Germinal center (tissue), 1 donor: ENCODE data around the gene CASP10.
"Not testable (repeated sequence)": the region's sequence is repeated elsewhere in the genome, so short reads cannot be mapped to it uniquely, and the experiment has no call there.

Source experiments
- DNase-seq: peaks from one replicate; pipeline ENCODE4 v3.0.0; 2012; ENCODE audit warnings: mixed read lengths, low spot score

CASP10 gene

DNA sequence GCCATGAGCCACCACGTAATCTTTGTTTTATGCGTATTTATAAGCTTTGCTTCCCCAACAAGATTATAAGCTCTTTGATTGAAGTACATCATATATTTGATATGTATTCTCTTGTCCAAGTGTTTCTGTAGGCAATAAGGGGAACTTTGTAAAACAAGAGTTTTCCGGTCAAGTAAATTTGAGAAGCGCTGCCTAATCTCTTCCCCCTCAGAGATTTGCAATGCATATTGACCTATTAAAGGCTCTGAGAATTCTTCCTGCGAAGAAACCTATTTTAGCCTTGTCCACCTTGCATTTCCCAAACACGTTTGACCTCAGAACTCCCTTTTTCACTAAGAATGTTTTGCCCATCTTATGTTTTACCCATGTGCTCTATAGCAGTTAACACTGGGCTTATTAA, 26.9 kb upstream of the CASP10 start:
- no peak for DNase-seq

DNA sequence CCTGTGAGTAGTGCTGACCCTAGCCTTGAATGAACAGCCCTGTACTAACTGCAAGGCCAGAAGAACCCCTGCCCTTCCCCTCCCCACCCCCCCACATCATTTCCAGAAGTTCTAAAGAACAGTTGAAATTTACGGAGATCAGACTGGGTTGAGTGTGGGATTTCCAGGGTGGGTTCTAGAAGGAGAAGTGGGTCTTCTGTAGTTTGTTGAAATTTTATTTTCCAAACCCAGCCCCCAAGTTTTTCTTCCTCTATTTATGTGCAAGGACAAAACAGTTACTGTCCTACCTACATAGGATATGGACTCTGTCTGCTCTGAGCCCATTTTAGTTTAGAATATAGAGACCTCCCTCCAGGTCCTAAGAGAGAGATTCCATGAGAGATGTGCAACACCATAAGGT, 26.3 kb upstream of the CASP10 start:
- no peak for DNase-seq

DNA sequence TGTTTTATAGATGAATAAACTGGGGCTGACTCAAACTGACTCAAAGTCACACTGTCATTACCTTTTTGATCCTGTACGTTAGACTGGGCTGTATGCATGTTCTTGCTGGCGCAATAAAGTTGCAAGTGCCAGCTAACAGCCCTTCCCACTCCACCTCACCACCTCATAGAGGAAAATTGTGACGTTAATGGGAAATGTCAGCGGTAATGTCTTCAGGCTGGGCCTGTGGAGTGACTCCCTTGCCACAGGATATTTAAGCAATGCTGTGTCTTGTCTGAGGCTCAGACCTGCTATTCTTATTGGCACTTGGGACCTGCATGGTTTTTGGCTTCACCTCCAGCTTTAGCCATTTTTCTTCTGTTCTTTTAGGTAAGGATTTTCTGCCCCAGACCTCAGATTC, 25.2 kb upstream of the CASP10 start:
- DNase-seq, result no peak

DNA sequence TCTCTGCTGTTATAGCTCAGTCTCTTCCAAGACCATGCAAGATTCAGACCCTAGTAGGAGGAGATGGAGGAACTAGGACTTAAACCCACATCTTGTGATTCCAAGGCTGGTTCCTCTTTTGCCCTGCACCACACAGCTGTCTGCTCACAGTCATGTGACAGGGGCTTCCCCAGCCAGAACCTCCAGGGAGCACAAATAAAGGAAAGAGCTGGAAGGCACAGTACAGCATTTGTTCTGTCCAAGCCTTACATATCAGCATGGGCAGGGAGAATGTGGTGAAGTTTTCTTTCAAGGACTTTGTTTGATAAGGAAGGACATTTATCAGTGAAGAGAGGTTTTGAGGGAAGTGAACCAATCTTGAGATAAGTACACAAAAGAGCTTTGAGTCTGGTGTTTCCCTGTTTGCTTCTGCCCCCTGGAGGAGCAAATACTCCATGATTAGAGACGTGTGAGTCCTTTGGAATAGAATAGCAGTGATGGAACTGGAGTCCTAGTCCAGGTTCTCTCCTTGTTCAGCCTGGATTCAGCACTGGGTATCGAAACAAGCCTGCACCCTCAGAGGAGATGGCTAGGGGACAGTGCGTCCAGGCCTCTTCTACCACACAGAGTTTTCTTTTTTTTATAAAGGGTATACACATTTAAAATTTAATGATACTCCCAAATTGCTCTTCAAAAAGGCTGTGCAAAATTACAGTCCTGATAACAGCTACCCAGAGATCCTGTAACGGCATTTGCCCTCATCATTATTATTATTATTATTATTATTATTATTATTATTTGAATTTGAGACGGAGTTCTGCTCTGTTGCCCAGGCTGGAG, 24.6 kb upstream of the CASP10 start:
- peak; percentile 83 for DNase-seq

DNA sequence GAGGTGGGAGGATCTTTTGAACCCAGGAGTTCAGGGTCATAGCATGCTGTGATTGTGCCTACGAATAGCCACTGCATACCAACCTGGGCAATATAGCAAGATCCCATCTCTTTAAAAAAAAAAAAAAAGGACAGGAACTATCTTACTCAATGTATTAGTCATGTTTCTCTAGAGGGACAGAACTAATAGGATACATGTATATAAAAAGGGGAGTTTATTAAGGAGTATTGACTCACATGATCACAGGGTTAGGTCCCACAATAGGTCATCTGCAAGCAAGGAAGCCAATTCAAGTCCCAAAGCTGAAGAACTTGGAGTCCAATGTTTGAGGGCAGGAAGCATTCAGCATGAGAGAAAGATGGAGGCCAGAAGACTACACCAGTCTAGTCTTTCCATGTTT, 18.8 kb upstream of the CASP10 start:
- DNase-seq, result no peak

DNA sequence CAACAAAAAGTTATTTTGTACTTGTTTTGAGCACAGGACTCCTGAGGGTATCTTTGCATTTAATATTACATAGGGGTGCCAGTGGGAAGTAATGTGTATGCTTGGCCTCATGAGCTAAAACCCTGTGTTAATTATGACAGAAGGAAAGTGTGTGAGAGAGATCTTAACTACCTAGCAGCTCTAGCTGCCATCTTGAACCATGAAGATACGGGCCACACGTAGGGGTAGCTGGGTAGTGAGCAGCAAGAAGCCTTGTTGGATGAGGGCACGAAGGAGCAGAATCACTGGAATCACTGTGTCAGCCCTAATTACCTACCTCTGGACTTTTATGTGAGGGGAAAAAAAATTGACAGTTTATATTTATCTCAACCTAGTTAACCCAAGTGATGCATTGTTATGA, 15.4 kb upstream of the CASP10 start:
- DNase-seq, result no peak

DNA sequence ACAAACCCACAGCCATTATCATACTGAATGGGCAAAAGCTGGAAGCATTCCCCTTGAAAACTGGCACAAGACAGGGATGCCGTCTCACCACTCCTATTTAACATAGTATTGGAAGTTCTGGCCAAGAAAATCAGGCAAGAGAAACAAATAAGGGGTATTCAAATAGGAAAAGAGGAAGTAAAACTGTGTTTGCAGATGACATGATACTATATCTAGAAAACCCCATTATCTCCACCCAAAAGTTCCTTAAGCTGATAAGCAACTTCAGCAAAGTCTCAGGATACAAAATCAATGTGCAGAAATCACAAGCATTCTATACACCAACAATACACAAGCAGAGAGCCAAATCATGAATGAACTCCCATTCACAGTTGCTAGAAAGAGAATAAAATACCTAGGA, 14.4 kb upstream of the CASP10 start:
- DNase-seq, result not testable (repeated sequence)

DNA sequence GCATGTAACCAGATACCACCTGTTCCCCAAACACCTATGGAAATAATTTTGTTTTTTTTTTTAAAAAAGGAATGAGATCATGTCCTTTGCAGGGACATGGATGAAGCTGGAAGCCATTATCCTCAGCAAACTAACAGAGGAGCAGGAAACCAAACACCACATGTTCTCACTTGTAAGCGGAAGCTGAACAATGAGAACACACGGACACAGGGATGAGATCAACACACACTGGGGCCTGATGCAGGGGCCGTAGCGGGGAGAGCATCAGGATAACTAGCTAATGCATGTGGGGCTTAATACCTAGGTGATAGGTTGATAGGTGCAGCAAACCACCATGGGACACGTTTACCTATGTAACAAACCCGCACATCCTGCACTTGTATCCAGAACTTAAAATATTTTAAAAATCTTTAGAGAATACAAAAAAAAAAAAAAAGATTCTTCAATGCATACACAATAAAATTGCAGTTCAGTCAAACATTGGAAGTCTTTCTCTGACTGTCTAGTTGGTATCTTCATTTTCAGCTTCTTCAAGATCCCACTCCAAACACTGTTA, 11.6 kb upstream of the CASP10 start:
- DNase-seq, result no peak

DNA sequence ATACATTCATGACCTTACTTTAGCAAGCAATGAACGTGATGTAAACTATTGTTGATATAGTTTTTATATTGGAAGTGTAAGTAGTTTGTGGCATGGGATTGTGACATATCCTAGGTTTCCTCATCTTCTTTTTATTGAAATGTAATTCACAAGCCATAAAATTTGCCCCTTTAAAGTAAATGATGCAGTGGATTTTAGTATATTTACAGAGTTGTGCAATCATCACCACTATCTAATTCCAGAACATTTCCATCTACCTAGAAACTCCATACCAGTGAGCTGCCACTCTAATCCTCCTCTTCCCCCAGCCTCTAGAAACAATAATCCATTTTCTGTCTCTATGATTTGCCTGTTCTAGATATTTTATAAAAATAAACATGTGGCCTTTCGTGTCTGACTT, 10.7 kb upstream of the CASP10 start:
- no peak for DNase-seq

DNA sequence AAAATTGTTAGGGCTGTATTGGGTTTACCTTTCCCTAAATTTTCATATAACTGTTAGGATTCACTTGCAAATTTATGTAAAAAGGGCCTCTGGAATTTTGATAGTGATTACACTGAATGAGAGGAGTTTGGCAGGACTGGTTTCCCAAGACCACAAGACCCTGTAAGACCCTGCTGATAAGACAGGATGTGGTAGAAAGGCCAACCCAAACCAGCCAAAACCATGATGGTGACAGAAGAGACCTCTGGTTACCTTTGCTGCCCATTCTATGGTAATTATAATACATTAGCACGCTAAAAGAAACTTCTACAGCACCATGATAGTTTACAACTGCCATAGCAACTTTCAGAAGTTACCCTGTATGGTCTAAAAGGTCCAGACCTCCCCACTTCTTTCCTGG, 8.3 kb upstream of the CASP10 start:
- no peak for DNase-seq

DNA sequence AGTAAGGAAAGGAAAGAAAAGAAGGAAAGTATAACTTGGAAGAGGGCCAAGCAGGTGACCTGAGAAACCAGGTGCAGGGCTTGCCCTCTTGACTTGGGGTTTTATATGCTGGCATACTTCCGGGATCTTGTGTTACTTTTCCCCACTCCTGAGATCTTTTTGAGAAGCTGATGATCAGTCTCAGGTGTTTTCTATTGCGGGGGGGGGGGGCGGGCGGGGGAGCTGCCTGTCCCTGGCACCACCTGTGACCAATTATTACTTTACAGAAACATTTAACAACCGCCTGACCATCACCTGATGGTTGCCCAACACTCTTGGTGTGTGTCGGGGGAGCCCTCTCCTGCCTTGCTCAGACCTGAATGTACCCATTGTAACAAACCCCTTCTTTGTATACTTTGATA, 6.9 kb upstream of the CASP10 start:
- no peak for DNase-seq

DNA sequence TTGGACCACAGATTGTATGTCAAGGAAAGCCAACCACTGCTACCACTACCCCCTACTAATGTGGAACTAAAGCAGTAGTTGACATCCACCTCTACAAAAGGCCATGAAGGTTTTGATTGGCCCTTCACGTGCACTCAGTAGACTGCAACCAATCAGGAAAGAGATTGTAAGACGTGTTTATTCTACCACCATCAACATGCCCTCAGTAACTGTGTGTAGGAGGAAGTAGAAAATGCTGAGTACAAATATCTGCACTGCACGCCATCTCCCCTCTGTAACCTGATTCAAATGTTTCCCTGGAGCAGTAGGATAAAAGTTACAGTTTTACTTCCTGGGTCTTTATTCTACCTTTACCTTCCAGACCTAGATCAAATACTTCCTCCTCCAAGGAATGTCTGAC, 2.9 kb upstream of the CASP10 start:
- no peak for DNase-seq

DNA sequence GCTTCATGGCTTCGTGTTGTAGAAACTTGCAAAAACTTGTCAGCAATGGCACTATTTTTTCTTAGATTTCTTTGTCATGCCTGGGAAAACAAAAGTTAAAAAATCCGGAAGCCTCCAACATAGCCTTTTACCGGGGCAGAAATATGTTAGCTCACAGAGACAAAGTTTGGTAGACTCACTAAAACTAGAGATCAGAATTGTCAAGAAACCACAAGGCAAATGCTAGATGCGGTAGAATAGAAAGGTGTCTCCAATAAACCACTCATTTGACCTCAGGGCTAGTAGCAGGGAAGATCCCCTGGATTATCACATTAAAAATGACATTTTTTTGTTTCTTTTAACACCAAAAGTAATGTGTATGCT, 405 bp downstream of the CASP10 start:
- no peak for DNase-seq

DNA sequence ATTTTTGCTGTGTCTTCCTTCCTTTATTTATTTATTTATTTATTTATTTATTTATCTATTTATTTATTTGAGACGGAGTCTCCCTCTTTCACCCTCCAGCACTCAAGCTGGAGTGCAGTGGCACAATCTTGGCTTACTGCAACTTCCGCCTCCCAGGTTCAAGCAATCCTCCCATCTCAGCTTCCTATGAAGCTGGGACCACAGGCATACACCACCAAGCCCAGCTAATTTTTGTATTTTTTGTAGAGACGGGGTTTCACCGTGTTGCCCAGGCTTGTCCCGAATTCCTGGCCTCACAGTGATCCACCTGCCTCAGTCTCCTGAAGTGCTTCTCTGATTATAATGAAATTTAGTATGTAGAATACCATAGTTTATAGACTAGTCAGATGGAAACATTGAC, 894 bp downstream of the CASP10 start:
- DNase-seq, result not testable (repeated sequence)

DNA sequence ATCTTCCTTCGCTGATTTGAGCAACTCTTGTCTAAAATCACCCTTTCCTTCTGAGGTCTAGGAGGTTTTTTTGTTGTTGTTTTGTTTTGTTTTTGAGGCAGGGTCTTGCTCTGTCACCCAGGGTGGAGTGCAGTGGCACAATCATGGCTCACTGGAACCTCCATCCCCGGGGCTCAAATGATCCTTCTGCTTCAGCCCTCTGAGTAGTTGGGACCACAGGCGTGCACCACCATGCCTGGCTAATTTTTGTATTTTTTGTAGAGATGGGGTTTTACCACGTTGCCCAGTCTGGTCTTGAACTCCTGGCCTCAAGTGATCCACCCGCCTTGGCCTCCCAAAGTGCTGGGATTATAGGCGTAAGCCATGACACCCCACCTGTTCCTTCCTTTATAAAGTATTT, 1.3 kb downstream of the CASP10 start:
- not testable (repeated sequence) for DNase-seq

DNA sequence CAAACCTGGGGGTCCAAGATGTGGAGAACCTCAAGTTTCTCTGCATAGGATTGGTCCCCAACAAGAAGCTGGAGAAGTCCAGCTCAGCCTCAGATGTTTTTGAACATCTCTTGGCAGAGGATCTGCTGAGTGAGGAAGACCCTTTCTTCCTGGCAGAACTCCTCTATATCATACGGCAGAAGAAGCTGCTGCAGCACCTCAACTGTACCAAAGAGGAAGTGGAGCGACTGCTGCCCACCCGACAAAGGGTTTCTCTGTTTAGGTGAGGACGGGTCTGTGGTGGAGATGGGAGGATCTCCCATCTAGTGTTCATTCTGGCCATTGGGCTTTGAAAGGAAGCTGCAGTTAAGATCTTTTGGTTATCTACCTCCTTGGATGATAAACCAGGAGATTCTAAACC, 2.9 kb downstream of the CASP10 start:
- DNase-seq, result no peak

DNA sequence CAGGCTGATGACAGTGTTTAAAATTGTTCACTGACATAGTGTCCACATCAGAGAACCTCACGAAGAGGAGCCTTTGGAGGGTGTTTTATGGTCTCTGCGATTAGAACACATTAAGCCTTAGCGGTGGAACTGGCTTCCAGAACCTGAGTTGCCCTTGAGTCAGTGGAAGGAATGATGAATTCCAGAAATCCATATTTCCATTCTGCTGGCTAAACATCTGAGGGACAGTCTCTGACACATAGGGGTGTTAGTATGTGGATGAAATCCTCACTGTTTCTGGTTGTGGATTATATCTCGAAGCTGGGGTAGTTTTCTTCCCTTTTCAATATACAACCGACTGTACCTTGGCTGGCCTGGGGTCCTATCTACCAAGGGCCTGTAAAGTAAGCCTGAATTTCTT, 4.0 kb downstream of the CASP10 start:
- no peak for DNase-seq

DNA sequence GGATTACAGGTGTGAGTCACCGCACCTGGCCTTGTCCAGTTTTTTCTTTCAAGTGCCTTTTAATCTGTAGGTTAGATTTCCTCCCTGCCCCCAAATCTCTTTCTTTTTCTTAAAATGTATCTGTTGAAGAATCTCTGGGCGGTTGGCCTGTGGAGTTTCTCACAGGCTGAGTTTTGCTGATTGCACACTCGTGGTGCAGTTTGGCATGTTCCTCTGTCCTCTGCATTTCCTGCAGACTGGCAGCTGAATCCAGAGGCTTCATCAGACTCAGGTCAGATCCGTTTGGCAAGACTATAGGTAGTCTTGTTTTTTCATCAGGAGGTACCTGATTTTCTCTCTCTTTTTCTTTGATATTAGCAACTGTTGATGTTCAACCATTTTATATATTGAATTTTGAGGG, 5.5 kb downstream of the CASP10 start:
- DNase-seq, result no peak

DNA sequence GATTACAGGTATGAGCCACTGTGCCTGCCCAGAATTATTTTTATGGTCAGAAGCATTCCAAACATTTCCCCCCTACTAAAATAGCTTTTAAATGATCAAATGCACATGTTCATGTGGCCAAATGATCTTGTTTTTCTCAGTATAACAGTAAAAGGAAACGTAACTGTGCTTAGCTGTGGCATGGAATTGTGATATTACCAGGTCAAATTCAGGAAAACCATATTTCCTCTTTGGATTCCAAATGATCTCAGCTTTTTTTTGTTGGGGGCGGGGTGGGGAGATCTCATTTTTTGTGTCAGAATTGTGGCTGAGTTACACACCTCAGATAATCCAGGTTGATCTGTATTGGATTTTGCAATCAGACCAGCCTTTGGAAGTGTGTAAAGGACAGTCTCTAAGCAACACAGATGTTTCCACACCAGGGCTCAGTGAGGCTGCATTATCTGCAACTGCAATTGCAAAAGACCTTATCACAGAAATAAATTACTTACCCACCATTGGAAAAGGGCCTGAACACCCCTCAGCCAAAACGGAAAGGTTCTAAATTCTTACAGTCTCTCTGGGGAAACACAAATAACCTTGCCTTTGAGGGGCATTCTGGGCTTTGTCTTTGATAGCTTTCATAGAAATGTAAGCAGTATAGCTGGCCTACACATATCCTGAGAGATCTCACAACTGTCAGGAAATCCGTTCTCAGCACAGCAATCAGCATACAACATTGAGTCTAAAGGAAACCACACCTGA, 8.4 kb downstream of the CASP10 start:
- DNase-seq, result no peak

DNA sequence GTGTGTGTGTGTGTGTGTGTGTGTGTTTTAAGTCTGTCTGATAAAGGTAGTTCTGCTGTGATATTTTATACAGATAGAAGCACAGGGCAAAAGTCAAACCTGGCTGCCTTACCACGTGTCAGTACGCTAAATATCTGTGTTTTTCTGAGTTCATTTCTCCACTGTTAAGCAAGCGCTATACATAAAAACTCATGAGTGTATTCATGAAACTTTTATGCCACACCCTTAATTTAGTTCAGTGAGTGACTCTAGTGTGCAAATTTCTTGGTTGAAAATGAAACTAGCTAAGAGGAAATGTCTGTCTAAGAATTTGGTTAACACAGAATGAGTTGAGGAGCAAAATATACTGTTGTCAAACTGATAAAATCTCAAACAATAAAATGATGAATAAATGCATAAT, 11.2 kb downstream of the CASP10 start:
- DNase-seq, result peak; percentile 65

DNA sequence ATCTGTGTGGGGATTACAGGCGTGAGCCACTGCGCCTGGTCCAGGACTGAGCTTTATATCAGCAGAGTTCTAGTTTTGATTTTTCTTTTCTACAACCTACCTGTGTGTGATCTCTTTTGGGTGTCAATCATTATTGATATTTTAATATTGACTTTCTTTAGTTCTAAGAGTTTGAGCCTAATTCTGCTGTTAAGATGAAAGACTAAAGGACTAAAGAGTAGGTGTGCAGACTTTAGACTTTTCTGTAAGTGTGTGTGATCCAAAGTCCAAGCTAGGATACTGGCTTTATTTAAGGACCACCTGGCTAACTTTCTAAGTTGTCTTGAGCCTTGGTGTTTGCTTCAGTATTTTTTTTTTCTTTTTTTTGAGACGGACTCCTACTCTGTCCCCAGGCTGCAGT, 12.4 kb downstream of the CASP10 start:
- no peak for DNase-seq

DNA sequence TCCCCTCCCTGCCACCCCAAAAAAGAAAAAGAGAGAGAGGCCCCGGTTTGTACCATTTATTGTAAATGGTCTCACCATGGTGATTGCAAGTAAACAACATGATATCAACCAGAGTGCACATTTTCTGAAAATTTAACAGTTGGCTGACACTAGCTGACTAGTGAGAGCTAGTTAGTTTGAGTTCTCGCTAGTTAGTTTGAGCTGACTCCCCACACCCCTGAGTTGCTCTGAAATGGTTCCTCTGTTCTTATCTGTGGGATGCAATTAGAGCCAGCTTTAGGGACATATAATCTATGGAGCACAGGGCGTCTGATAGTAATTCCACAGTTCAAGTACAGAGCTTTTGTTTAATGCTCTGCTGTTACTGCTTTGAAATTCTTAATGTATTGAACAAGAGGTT, 13.1 kb downstream of the CASP10 start:
- no peak for DNase-seq

DNA sequence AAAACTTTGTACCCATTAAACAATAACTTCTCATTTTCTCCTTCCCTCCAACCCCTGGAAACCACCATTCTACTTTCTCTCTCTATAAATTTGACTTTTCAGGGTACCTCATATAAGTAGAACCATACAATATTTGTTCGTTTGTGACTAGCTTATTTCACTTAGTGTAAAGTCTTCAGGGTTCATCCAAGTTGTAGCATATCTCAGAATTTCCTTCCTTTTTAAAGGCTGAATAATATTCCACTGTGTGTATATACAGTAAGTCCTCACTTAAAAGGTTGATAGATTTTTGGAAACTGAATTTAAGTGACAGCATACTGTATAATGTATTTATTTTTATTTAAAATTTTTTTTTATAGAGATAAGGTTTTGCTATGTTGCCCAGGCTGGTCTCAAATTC, 13.9 kb downstream of the CASP10 start:
- no peak for DNase-seq

DNA sequence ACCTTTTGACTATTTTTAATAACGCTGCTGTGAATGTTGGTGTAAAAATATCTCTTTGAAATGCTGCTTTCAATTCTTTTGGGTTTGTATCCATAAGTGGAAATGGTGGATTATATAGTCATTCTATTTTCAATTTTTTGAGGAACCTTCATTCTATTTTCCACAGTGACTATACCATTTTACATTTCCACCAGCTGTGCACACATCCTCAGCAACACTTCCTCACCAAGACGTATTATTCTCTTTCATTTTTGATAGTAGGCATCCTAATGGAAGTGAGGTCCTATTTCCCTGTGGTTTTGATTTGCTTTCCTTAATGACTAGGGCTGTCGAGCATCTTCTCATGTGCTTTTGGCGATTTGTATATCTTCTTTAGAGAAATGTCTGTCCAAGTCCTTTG, 14.8 kb downstream of the CASP10 start:
- no peak for DNase-seq
